ENCODE measurements around the gene MAP4K3.
"Not testable (repeated sequence)": the region's sequence is repeated elsewhere in the genome, so short reads cannot be mapped to it uniquely, and the experiment has no call there.

MAP4K3 gene

GRCh38 chr2:39244963-39245625, 192.0 kb downstream of the MAP4K3 start:
- not testable (repeated sequence) for DNase-seq (ENCODE audit: low read depth in 2 of 3, low spot score in 2 of 3)

GRCh38 chr2:39244241-39244862, 192.7 kb downstream of the MAP4K3 start:
- DNase-seq (ENCODE audit: low read depth in 2 of 3, low spot score in 2 of 3), result not testable (repeated sequence)

DNA sequence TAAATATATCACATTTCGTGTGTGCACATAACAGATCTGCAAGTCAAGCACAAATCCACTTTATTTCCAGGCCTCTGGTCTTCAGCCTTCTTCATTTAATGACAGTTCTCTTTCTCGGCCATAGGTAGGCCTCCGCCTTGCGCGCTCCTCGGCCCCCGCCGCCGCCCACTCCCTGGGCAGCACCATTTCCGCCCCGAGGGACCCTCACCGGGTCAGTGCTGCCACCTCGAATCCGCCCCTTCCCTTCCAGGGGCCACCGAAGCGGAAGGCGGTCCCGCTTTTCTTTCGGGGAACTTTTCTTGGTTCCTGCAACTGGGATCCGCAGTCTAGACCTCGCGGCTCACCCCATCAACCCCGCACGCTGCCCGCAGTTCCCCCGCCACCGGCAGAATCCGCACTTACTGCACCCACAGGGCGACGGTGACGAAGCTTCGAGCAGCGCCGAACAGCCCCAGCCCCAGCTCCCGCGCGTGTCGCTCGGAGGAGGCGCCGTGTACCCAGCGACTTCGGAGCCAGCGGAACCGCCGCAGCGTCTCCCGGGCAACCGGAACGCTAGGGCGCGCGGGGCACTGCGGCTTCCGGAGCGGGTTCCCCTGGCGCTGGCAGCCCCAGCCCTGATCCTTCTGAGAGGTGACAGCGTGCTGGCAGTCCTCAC, 193.5 kb downstream of the MAP4K3 start, which contains the start of gene CDKL4:
CDKL4 (minus strand) TSS at position 502 of the 655 bp plus-strand sequence.
- no peak for DNase-seq (ENCODE audit: low read depth in 2 of 3, low spot score in 2 of 3)

DNA sequence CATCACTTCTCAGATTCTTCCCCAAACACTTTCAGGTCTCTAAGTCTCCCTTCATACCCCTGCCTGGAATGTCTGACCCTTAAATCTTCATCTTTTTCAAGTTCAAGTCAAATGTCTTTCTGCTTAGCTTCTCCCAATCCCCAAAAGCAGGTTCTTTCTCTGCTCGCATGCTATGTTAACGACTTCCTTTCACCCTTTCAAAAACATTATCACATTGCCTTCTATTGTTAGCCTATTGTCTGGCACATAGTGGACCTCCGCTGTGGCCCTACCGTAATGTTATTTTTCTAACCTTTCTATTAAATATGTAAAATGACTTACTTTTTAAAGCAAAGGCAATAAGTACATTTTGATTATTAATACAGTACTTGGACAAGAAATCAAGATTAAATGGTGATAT, 195.5 kb downstream of the MAP4K3 start:
- no peak for DNase-seq (ENCODE audit: low read depth in 2 of 3, low spot score in 2 of 3)

DNA sequence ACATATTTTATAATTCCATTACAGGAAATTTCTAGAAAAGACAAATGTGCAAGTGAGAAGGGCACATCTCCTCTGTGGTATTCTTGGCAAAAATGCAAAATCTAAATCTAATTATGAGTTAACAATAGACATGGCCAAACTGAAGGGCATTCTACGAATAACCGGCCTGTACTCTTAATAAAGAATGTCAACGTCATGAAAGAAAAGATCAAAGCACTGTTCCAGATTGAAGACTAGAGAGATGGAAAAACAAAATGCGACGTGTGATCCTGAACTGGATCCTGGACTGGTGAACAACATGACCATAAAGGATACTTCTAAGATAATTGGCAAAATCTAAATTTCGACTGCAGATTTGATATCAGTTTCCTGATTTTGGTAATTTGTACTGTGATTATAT, 196.3 kb downstream of the MAP4K3 start:
- DNase-seq (ENCODE audit: low read depth in 2 of 3, low spot score in 2 of 3), result no peak

- no peak for DNase-seq (ENCODE audit: low read depth in 2 of 3, low spot score in 2 of 3)
These were observed 202.3 kb downstream of the MAP4K3 start for GRCh38 chr2:39234754-39235153.

DNA sequence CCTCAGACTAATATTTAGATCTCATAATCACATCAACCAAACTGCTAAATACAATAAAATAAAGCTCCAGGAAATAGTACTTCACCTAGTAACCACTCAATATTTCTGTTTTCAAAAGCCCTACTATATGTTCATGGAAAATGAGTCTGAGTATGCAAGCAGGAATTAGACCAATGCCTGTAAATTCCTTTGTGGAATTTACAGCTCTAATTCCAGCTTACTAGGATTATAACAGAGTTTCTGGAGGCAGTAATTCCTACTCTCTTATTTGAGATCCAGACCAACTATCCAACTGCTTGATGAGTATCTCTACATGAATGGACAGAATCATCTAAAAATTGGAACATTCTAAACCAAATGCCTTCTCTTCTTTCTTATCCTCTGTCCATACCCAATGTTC, 204.9 kb downstream of the MAP4K3 start:
- DNase-seq (ENCODE audit: low read depth in 2 of 3, low spot score in 2 of 3), result no peak

DNA sequence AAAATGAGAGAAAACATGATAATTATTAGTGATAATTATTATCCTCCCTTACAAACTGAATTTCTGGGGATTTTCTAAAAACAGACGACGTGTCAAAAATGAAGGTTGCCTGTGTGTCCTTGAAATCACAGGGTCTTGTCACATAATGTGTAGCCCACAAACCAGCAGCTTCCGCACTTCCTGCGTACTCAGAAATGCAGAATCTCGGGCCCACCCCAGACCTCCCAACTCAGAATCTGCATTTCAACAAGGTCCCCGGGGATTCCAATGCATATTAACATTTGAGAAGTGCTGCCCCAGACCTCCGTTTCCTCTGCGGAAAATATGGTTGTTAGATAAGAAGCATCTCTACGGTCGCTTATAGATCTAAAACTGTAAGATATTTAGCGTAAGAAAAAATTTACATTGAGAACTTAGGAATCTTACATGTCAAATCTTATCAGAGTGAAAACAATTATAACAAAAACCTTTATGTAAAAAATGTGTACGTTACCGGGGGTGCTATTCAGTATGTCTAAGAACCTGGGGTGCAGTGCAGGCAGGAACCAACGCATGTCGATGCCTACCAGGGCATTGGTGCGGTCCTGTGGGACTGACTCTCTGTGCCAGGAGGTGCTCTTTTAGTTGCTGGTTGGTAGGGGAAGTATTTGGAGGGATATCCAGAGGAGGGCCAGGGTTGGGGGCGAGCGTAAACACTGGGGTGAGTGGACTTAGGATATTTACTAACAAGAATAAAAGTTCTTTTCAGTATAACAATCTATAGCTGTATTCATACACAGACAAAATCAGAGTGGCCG, 208.5 kb downstream of the MAP4K3 start:
- no peak for DNase-seq (ENCODE audit: low read depth in 2 of 3, low spot score in 2 of 3)

GRCh38 chr2:39227628-39228412, 209.3 kb downstream of the MAP4K3 start:
- peak in 2 of 3 experiments; percentile 51 to 77 for DNase-seq (ENCODE audit: low read depth in 2 of 3, low spot score in 2 of 3)

GRCh38 chr2:39225567-39225966, 211.5 kb downstream of the MAP4K3 start:
- no peak for DNase-seq (ENCODE audit: low read depth in 2 of 3, low spot score in 2 of 3)

DNA sequence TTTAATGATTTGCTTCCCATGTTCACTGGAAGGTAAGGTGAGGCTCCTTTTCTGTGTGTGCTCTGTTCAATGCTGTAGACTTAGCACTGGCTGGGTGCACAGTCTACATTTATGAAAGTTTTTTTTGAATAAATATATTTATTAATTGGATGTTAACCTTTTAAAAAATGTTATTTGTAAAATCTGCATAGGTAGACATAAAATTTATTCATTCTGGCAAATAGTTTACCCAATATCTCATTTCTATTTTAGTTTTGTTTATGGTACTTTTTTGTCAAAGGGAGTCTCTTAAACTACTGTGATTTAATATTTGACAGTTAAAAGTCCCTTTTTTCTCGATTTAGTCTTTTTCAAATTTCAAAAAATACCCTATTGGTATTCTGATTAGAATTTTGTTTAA, 213.2 kb downstream of the MAP4K3 start:
- no peak for DNase-seq (ENCODE audit: low read depth in 2 of 3, low spot score in 2 of 3)

GRCh38 chr2:39221459-39221858, 215.6 kb downstream of the MAP4K3 start:
- no peak for DNase-seq (ENCODE audit: low read depth in 2 of 3, low spot score in 2 of 3)

DNA sequence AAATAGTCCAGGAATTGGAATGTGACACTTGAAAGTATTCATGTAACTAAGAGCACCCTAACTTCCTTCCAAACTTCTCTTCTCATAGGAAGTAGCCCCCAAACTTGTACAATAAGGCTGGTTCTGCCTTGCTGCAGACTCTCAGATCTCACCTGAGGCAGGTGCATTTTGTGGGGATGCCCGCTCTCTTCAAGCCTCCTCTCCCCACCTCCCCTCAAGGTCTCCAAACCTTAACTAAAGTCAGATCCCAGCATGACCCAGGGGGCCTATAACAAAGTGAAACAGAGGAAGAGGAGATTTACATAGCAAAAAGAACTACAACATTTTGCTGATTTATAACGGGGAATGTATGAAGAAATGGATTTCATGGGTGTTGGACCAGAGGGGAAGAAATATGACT, 216.9 kb downstream of the MAP4K3 start:
- DNase-seq (ENCODE audit: low read depth in 2 of 3, low spot score in 2 of 3), result no peak

DNA sequence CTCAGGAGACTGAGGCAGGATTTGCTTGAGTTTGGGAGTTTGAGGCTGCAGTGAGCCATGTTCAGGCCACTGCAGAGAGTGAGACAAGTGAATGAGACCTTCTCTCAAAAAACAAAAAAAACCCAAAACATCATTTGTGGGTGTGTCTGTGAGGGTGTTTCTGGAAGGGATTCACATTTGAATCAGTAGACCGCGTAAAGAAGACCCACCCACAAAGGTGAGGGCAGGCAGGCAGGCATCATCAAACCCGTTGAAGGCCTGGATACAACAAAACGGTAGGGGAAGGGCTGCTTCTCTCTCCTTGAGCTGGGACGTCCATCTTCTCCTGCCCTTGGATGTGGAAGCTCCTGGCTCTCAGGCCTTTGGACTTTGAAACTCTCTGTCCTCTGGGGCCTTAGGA, 218.7 kb downstream of the MAP4K3 start:
- no peak for DNase-seq (ENCODE audit: low read depth in 2 of 3, low spot score in 2 of 3)

- no peak for DNase-seq (ENCODE audit: low read depth in 2 of 3, low spot score in 2 of 3)
These were observed 219.9 kb downstream of the MAP4K3 start for GRCh38 chr2:39217192-39217550.

DNA sequence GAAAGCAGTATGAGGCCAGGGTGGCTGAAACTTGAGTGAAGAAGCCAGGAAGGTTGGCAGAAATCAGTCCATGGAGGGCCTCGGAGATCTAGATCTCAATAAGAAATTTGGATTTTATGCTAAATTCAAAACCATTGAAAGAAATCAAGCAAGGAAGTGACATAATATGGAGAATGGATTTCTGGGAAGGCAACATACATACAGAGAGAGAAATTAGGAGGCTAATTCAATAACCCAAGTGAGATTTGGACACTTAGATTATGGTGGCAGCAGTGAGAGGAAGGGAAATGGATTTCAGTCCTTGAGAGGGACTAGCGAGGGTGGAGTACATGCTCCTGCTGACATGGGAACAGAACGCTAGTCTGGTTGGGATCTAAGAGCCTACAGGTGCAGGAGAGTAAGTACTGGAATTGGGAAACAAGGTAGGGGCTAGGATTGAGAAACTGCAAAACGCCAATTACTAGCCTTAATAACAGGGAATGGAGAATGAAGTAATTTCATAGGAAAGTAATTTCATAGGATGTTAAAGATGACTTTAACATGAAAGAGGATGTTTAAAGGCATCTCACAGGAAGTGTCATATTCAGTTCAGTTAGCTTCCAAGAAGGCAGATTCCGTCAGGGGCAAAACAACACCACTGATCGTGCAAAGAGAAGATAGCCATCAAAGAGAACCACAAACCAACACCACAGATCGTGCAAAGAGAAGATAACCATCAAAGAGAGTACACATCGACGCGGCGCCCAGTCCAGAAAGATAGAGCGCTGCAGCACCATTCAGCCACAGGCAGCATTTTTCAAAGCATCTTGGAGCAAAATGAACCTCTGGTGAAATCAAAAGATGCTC, 220.5 kb downstream of the MAP4K3 start:
- DNase-seq (ENCODE audit: low read depth in 2 of 3, low spot score in 2 of 3), result peak in 2 of 3 experiments; percentile 31 to 45

DNA sequence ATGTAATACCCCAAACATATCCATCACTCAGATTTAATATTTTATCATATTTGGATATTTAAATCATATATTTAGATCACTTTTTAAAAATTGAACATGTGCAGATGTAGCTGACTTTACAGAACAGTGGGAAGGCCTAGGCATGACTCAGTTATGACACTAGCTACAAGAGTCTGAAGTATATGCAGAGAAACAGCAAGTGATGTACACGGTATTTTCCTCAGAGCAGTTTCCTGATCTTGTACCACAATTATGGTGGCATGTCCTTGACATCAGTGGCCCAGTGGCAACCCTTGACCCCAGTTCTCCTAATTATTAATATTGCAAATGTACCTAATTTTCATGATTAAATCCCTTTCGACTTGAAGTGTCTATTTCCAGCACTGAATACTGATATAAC, 221.5 kb downstream of the MAP4K3 start:
- DNase-seq (ENCODE audit: low read depth in 2 of 3, low spot score in 2 of 3), result no peak

DNA sequence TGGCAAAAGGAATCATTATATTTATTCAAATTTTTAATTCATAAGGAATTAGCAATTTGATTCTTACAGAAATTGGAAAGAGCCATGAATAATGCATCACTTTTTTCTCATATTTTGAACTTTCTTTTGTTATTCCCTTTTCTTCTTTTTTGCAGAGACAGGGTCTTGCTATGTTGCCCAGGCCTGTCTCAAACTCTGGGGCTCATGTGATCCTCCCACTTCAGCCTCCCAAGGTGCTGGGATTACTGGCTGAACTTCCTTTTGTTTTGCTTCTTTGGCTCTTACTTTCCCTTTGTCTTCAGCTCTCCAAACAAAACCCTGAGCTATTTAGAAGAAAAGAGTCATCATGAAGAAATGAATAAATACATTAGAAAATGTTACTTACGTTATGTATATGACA, 224.1 kb downstream of the MAP4K3 start:
- no peak for DNase-seq (ENCODE audit: low read depth in 2 of 3, low spot score in 2 of 3)

DNA sequence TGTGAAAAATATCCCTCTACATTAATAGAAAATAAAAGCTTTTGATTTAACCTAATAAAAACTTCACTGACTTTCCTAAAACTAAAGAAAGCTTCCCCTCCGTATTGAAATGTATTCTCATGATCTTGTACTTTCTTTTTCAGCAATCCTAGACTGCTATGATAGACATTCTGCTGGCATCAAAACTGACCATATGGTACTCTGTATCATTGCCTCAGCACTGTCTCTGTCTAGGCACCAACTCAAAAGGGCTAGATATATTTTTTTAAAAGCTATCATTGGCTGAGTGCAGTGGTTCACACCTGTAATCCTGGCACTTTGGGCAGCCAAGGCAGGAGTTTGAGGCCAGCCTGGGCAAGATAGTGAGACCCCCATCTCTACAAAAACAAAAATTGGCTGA, 226.2 kb downstream of the MAP4K3 start:
- DNase-seq (ENCODE audit: low read depth in 2 of 3, low spot score in 2 of 3), result no peak

- DNase-seq (ENCODE audit: low read depth in 2 of 3, low spot score in 2 of 3), result no peak
These were observed 233.7 kb downstream of the MAP4K3 start for GRCh38 chr2:39203382-39203781.

Data from activated CD8-positive, alpha-beta memory T cell treated with anti-CD3 and anti-CD28 coated beads for 48 hours (primary cell).